Progenitor cell of endocrine pancreas (in vitro differentiated cells): ENCODE results near the gene ATP10D. TPM values are rescaled to one million over a fixed set of nuclear protein-coding genes. Genes with fewer than 3 reads are reported as not detected.

Source experiments
- DNase-seq: peaks from one replicate; pipeline ENCODE4 v3.0.0; 2021; ENCODE audit warnings: low spot score; ENCODE audit not compliant: unreplicated experiment
- H3K27ac Mint-ChIP-seq: 2 replicates; pipeline ENCODE4 v1.8.0; 2021; ENCODE audit warnings: mild to moderate bottlenecking, moderate library complexity, mixed read lengths
- H3K27me3 Mint-ChIP-seq: 2 replicates; pipeline ENCODE4 v1.8.0; 2021; ENCODE audit warnings: mixed read lengths
- H3K36me3 Mint-ChIP-seq: 2 replicates; pipeline ENCODE4 v1.8.0; 2022; ENCODE audit warnings: mixed read lengths; ENCODE audit not compliant: insufficient read depth
- H3K4me1 Mint-ChIP-seq: 2 replicates; pipeline ENCODE4 v1.8.0; 2021; ENCODE audit warnings: low read depth, mixed read lengths
- H3K4me3 Mint-ChIP-seq: 2 replicates; pipeline ENCODE4 v1.8.0; 2021; ENCODE audit warnings: low read depth, mild to moderate bottlenecking, moderate library complexity, mixed read lengths
- H3K9me3 Mint-ChIP-seq: 2 replicates; pipeline ENCODE4 v1.8.0; 2021; ENCODE audit warnings: low read depth, mixed read lengths
- total RNA-seq: library from RNA; stranded (reverse); gene quantifications from 2 replicates; pipeline ENCODE4 v1.2.1, GENCODE V29; 2021
- TF ChIP-seq, protein P1 (sequence below): fragments of 200-600 bp; sonication (generic); IDR thresholded peaks from one replicate; pipeline ENCODE4 v1.5.0; 2021; ENCODE audit warnings: antibody characterized with exemption, mild to moderate bottlenecking; ENCODE audit not compliant: unreplicated experiment

ATP10D gene
- total RNA-seq, 1 donor from 2014 or later: 35.2 TPM

DNA sequence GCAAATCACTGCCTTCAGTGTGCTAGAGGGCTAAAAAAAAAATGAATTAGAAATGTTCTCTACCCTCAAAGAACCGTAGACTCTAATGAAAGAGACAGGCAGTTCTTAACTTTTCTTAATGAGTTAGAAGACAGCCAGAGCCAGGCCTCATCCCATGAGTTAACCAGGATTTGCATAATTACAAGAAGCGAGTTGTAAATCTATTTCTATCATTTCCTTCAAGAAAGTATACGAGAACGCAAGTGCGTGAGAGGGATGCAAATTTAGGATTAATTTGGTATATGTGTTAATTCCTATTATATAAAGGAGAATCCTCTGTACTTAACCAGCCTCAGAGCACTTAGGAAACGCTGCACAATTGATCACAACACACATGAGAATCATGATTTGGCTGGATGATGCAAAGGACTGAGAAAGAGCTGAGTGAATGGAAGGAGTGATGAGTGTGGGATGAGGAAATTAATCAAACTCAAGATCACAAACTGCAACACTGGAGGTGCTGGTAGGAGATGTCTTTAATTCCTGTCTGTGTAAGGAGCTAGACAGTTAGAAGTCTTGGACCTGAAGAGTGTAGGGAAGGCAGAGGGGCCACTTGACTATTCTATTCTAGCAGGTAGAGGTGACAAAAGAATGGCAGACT lies 157.2 kb downstream of the ATP10D start:
- no peak for DNase-seq
- Mint-ChIP-seq H3K4me1 (no peaks in the 10 kb centered on the region), H3K9me3 (peaks cover 10% of the 10 kb centered on the region), H3K36me3 (peaks cover 4% of the 10 kb centered on the region), H3K27me3 (no peaks in the 10 kb centered on the region), H3K27ac (no peak overlapping the region), H3K4me3 (no peak overlapping the region)
- TF ChIP-seq, protein P1, sequence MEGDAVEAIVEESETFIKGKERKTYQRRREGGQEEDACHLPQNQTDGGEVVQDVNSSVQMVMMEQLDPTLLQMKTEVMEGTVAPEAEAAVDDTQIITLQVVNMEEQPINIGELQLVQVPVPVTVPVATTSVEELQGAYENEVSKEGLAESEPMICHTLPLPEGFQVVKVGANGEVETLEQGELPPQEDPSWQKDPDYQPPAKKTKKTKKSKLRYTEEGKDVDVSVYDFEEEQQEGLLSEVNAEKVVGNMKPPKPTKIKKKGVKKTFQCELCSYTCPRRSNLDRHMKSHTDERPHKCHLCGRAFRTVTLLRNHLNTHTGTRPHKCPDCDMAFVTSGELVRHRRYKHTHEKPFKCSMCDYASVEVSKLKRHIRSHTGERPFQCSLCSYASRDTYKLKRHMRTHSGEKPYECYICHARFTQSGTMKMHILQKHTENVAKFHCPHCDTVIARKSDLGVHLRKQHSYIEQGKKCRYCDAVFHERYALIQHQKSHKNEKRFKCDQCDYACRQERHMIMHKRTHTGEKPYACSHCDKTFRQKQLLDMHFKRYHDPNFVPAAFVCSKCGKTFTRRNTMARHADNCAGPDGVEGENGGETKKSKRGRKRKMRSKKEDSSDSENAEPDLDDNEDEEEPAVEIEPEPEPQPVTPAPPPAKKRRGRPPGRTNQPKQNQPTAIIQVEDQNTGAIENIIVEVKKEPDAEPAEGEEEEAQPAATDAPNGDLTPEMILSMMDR: no peak

Other genes with a start within 250 kb of the ATP10D start
- gene COMMD8, start 21.6 kb upstream of the ATP10D start, total RNA-seq: 19.8 and 20.8 TPM in 2 replicates